B cell (primary cell): ENCODE data around the gene TRPT1.

ENCODE experiments used
- EZH2 ChIP-seq: IDR thresholded peaks from 2 replicates; pipeline ENCODE4 v1.6.1; 2012; ENCODE audit warnings: borderline replicate concordance, low read depth, mild to moderate bottlenecking, moderate library complexity, low read length; ENCODE audit not compliant: insufficient read depth, poor library complexity, severe bottlenecking
- TF ChIP-seq, protein P1 (sequence below): fragments of 200-600 bp; IDR thresholded peaks from one replicate; pipeline ENCODE4 v1.8.0; 2022; ENCODE audit warnings: antibody characterized with exemption, mild to moderate bottlenecking

DNA sequence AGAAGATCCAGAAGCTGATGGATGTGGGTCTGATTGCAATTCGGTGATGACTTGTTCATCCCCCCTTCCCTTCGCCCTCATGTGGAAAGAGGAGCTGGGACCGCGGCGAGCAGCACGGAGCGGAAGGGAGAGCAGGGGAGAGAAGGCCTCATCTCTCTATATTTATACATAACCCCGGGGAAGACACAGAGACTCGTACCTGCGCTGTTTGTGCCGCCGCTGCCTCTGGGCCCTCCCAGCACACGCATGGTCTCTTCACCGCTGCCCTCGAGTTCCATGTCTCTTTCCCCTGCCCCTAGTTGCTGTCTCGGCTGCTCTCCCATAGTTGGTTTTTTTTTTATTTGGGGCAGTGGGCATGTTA is 21.9 kb downstream of the TRPT1 start:
- TF ChIP-seq, protein P1, sequence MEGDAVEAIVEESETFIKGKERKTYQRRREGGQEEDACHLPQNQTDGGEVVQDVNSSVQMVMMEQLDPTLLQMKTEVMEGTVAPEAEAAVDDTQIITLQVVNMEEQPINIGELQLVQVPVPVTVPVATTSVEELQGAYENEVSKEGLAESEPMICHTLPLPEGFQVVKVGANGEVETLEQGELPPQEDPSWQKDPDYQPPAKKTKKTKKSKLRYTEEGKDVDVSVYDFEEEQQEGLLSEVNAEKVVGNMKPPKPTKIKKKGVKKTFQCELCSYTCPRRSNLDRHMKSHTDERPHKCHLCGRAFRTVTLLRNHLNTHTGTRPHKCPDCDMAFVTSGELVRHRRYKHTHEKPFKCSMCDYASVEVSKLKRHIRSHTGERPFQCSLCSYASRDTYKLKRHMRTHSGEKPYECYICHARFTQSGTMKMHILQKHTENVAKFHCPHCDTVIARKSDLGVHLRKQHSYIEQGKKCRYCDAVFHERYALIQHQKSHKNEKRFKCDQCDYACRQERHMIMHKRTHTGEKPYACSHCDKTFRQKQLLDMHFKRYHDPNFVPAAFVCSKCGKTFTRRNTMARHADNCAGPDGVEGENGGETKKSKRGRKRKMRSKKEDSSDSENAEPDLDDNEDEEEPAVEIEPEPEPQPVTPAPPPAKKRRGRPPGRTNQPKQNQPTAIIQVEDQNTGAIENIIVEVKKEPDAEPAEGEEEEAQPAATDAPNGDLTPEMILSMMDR = no peak
- TF ChIP-seq EZH2 = no peak
